ENCODE data around the gene CDCA7.
"Not testable (repeated sequence)": the region's sequence is repeated elsewhere in the genome, so short reads cannot be mapped to it uniquely, and the experiment has no call there.

CDCA7 gene

GRCh38 chr2:173404841-173405750, 50.4 kb downstream of the CDCA7 start:
- no peak for DNase-seq

GRCh38 chr2:173407176-173407575, 52.5 kb downstream of the CDCA7 start:
- DNase-seq: no peak

GRCh38 chr2:173407646-173408045, 53.0 kb downstream of the CDCA7 start:
- DNase-seq: no peak

- DNase-seq: no peak
These were observed 55.9 kb downstream of the CDCA7 start for GRCh38 chr2:173410579-173410978.

- DNase-seq: no peak
These were observed 58.0 kb downstream of the CDCA7 start for GRCh38 chr2:173412628-173413027.

- DNase-seq: no peak
These were observed 60.2 kb downstream of the CDCA7 start for GRCh38 chr2:173414823-173415322.

- DNase-seq: no peak
These were observed 61.0 kb downstream of the CDCA7 start for GRCh38 chr2:173415431-173416381.

- not testable (repeated sequence) for DNase-seq
These were observed 61.9 kb downstream of the CDCA7 start for GRCh38 chr2:173416415-173417152.

- DNase-seq: no peak
These were observed 62.7 kb downstream of the CDCA7 start for GRCh38 chr2:173417341-173417740.

- DNase-seq: no peak
These were observed 63.1 kb downstream of the CDCA7 start for GRCh38 chr2:173417802-173418201.

Measured in stimulated activated CD4-positive, alpha-beta T cell treated with anti-CD3 and anti-CD28 coated beads, Interleukin-4, amount 100 ng/mL, for 24 hours (primary cell).